Inferior parietal cortex (tissue), 1 donor: Measurements from ENCODE around the gene RITA1.
A peak's percentile ranks its signal among the peaks of the same experiment; 100 is the strongest.

Source experiments
- DNase-seq: peaks from one replicate; pipeline ENCODE4 v3.0.0-alpha.2; 2016; ENCODE audit errors: extremely low spot score

RITA1 gene

DNA sequence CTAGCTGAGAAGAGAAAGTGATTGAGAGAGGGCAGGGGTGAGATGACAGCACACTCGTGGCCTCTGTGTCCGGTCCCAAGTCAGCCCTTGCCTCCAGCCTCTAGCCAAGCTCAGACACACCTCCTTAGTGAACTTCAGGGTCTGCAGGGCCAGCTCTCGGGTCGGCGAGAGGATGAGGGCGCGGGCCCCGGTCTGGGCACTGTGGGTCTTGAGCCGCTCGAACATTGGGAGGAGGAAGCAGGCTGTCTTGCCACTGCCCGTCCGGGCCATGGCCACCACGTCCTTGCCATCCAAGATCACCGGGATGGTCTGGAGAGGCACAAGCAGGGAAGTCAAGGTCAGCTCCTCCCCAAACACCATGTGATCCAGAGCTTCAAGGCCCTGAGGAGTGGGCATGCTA, 6.5 kb upstream of the RITA1 start:
- DNase-seq, result no peak

DNA sequence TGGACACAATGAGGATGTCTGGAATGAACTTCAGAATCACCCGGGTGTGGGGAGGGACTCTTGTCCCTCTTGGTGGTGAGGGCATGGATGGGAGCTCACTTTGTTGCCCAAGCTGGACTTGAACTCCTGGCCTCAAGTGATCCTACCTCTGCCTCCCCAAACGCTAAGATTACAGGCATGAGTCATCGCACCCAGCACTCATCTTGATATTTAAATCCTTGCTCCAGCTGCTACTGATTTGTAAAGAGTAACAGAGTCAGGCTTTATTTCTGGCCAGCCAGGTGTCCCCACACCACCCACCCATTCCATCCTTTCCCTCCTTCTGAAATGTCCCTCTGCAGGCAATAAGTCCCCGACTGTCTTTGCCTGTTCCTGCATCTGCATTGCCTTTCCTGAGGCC, 5.2 kb upstream of the RITA1 start:
- DNase-seq, result no peak

DNA sequence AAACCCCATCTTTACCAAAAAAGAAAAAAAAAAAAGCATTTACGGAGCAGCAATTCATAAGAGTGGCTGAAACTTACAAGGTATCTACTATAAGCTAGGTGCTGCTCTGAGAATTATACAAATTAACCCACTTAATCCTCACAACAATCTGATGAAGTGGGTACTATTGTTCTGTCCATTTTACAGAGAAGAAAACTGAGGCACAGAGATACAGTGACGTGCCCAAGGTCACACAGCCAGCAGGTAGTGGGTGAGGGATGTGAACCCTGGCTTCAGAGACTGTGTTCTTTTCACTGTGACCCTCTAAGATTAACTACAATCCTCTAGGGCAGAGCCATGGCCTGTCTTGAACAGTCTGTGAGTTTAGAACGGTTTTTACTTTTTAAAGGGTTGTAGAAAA, 3.5 kb upstream of the RITA1 start:
- no peak for DNase-seq

DNA sequence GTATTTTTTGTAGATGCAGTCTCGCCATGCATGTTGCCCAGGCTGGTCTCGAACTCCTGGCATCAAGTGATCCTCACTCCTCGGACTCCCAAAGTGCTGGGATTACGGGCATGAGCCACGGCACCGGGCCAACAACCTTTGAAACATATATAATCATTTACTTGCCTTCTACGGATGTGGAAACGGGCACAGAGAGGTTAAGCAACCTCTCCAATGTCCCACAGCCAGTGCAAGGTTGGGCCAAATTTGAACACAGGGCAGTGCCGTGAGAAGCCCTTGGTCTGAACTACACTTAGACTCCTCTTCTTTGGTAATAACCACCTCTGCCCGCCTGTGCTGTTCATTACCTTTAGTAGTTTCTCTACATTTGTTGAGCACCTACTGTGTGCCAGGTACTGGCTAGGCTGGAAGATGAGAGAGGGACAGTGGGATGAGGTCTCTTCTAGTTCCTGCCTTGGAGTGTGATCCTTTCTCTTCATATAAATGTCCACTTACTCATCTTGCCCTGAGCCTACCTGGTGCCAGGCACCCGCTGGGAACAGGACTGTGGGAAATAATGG, 2.4 kb upstream of the RITA1 start:
- no peak for DNase-seq

DNA sequence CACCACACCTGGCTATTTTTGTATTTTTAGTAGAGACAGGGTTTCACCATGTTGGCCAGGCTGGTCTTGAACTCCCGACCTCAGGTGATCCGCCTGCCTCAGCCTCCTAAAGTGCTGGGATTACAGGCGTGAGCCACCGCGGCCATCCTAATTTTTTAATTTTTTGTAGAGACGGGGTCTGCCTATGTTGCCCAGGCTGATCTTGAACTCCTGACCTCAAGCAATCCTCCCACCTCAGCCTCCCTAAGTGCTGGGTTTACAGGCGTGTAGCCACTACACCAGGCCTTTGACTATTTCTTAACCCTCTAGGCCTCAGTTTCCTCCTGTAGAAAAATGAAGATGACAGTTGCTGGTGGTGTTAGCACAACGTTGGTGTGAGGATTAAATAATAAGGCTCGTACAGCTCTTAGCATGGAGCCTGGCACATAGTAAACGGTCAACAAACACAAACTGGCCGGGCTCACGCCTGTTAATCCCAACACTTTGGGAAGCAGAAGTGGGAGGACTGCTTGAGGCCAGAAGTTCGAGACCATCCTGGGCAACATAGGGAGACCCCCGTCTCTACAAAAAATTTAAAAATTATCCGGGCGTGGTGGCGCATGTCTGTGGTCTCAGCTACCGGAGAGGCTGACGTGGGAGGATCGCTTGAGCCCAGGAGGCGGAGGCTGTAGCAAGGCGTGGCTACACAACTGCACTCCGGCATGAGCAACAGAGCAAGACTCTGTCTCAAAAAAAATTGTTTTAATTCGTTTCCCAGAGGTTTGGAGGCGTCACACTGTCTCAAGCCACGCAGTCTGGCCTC, 1.2 kb upstream of the RITA1 start:
- no peak for DNase-seq

DNA sequence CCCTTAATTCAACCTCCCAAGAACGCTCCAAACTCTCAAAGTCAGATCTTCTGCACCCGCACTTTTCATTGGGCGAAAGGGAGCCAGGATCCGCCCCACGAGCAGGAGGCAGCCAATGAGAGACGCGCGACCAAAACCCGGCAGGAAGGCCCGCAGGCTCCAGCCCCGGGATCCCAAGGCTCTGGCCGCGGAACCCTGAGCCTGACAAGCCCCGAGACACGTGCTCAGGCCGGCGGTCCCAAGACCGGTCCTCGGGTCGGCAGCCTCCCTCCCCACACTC, 681 bp upstream of the RITA1 start:
- DNase-seq, result peak; percentile 86

DNA sequence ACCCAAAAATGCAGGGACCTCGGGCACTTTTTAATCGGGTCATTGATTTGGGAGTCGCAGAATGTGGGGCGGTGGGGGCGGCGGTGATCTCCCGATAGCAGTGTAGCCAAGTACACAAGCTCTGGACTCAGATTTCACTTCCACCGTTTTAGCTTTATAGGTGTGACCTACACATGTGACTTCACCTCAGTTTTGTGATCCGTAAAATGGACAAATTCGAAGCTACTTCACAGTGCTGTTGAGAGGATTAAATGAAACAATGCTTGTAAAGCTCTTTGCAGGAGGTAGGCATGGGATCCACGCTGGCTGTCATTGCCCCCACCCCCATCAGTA, 478 bp downstream of the RITA1 start:
- peak; percentile 5 for DNase-seq

DNA sequence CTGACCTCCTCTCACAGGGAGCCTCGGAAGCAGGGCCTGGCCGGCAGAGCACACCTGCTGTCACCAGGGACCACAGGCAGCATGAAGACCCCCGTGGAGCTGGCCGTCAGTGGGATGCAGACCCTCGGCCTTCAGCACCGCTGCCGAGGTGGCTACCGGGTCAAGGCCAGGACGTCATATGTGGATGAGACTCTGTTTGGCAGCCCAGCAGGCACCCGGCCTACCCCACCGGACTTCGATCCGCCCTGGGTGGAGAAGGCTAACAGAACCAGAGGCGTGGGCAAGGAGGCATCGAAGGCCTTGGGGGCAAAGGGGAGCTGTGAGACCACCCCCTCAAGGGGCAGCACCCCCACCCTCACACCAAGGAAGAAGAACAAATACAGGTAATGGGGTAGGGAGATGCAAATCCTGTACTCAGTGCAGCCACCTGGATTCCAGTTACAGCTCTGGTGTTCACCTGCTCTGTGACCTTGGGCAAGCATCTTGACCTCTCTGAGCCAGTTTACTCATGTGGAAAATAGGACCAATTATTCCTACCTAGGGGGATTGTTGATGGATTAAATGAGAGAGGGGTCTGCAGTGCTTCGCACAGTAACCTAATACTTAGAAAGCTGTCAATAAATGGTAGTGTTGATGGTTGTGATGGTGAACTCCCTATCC, 1.3 kb downstream of the RITA1 start:
- no peak for DNase-seq

DNA sequence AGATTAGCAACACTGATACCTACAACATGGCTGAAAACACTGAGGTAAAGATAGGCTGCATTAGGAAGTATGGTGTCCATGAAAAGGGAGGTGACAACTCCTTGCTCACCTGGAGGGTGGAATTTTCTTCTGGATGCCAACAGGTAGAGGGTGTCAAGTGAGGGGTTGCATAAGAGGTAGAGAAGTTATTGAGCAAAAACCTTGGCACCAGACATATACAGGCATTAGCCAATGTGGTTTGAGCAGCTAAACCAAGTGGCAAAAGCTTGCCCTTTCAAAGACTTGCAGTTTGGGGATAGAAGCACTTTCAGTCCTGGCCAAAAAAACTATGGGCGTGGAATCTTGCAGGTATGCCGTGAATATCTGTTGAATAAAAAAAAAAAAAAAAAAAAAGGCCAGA, 3.8 kb downstream of the RITA1 start:
- no peak for DNase-seq

DNA sequence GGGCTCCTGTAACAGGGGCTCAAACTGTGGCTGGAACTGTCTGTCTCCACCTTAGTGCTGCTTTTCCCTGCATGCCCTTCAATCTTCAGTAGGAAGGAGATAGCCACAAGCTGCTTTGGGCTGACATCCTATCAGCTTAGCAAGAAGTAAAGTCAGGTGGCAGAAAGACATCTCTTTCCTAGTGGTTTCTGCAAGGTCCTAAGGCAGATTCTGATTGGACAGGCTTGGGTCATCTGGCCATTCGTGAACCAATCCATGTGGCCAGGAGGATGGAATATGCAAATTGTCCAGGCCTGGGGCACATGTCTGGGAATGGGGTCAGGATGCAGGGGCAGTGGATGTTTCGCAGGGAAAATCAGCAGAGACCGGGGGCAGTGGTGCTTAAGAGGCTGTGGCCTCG, 5.2 kb downstream of the RITA1 start:
- DNase-seq, result peak; percentile 48

DNA sequence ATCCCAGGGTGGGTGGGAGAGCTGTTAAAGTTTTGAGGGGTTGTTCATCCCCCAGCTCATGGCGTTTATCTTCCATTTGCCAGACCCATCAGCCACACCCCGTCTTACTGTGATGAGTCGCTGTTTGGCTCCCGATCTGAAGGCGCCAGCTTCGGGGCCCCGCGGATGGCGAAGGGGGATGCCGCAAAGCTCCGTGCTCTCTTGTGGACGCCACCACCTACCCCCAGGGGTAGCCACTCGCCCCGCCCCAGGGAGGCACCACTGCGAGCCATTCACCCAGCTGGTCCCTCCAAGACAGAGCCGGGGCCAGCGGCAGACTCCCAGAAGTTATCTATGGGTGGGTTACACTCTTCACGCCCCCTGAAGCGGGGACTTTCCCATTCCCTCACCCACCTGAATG, 5.7 kb downstream of the RITA1 start:
- no peak for DNase-seq

DNA sequence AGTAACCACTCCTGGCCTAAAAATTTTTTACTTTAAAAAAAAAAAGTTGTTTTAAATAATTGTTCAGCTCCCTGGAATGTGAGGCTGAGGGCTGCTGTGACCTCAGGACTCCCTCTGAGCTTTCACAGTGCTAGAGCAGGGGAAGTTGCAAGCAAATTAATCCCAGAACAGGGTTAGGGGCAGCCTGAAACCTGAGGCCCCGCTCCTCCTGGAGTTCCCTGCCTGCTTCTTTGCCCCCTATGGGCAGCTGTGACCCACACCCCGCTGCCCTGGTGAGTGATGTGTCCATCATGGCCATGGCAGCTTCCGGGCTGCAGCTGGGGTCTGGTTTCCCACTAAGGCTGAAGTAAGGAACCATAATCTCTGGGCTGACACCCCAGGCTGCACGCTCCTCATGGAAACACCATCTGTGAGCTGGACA, 9.5 kb downstream of the RITA1 start:
- no peak for DNase-seq

DNA sequence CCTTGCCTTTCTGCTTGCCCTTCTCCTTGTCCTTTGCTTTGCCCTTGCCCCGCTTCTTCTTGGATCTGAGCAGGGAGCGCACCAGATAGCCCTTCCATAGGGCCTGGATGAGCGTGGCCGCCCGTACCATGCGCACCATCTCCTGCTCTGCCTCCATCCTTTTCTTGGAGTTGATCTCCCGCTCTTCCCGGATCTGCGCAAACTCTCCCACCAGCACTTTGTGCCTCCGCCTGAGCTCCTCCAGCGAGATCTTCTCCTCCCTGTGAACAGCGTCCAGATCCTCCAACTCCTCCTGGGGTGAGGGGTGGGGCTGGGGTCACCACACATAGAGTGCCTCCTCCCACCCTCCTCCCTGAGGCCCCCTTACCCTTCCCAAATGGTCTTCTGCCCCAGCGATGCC, 10.1 kb downstream of the RITA1 start:
- DNase-seq, result no peak

DNA sequence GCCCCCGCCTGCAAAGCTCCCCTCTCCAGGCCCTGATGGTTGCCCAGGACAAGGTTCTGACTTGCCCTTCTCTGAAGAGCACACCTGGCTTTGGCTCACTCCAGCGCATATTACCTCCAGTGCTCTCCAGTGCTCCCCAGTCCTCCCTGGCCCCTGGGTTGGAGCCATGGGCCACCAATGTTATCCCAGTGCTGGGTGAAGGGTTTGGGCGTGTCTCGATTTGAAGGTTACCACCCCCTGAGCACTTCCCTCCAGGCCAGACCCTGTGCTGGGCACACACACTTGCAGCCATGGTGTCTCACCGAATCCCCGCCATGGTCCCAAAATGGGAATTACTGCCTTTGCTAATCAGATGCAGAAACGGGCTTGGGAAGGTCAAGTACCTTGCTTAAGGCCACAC, 11.1 kb downstream of the RITA1 start:
- DNase-seq, result no peak

DNA sequence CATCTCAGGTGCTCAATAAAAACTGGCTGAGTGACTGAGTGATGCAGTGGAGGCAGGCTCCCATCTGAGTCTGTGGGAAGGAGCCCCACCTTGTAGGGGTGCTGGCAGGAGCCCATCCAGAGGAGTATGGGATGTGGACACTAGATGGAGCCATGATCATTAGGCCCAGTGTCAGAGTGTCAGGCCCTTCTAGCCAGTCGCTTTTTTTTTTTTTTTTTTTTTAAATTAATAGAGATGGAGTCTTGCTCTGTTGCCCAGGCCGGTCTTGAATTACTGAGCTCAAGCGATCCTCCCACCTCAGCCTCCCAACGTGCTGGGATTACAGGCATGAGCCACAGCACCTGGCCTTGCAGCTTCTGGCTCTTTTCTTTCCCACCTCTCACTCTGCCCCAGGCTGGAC, 11.5 kb downstream of the RITA1 start:
- peak; percentile 72 for DNase-seq

DNA sequence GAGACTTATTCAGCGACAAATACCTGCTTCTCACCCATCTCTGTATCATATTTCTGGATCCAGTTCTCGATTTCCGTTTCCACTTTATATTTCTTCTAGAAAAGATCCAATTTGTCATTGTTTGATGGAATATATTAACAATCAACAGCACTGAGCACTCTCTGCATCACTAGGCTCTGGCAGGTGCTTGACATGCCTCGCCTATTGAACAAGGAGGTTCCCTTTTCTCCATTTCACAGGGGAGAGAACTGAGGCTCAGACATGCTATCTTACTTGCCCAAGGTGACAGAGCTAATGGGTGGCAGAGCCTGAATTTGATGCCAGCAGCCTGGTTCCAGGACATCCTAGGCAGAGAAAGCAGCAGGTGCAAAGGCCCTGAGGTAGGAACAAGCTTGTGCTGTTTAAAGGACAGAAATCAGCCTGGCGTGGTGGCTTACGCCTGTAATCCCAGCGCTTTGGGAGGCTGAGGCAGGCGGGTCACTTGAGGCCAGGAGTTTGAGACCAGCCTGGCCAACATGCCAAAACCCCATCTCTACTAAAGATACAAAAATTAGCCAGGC, 12.1 kb downstream of the RITA1 start:
- no peak for DNase-seq

DNA sequence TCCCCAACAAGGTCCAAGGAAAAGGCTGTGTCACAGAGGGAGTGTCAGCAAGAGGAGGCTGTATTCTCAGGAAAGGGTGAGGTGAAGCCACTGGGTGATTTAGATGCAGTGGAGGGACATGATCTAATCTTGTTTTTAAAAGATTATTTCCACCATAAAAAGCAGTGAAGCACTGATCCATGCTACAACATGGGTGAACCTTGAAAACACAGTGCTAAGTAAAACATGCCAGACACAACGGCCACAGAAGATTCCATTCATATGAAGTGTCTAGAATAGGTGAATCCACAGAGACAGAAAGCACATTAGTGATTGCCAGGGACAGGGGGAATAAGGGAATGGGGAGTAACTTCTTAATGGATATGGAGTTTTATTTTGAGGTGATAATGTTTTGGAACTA, 12.8 kb downstream of the RITA1 start:
- DNase-seq, result no peak

DNA sequence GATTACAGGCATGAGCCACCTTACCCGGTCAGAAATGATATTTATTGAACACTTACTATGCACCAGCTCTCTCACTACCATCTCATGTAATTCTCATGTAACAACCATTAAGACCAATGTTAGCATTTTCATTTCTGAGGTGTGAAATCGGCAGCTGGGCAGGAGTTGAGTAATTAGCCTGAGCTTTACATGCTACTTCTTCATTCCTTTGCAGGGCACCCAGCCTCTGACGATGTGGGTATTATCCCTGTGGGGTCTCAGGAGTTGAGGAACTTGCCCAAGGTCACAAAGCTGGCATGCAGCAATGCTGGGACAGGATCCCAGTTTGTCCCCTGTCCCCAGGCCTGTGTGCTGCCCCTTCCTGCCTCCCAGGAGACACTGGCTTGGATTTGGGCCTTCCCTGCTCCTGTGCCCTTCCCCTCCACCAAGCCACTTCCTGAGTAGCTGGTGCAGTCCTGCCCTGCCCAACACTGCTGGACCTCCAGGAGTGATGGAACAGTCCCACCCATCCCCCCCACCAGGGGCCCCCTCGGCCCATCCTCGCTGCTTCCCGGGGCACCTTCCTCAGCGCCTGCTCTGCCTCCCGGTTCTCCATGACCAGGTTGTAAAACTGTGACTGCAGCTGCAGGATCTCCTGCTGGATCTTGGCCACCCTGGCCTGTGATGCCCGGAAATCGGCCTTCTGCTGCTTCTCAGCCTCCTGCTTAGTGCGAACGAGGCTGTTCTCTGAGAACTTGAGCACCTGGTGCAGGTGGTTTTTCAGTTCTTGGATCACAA, 14.7 kb downstream of the RITA1 start:
- no peak for DNase-seq

DNA sequence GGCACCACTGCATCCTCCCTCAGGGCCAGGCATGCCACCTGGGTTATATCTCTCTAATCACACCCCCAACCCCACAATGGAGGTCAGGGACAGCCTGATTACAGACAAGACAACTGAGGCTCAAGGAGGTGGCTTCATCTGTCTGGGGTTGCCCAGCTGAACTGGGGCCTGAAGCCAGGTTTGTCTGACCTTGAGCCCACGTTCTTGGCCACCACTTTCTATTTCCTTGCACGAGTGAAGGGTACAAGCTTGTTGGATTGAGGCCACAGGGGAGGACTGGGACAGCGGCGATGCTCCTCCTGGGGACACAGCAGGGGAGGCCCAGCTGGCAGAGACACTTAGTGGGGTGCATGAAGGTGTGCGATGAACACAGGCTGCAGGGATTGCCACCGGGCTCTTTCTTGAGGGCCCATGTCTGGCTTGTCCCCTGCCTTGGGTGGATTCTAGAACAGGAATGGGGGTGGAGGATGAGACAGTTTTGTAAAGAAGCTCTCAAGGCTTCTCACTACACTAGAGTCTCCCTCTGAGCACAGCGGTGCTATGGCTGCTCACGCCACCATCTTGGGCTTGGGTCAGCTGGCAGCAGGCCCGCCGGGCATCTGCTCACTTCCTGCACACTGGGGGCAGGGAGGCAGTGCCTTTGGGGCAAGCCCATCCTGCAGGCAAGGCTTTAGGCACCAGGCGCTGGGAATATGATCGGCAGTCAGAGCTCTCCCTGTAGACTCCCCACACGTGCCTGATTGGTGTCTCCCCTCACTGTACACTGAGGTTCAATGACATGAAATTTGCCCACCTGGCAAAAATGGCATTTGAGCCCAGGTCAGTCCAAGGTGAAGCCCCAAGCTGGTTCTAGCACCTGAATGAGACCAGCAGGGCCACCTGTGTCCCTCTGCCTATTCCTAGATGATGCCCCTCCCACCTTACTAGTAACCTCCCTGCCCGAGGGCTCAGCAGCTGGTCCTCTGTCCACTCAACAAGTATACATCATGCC, 16.0 kb downstream of the RITA1 start:
- no peak for DNase-seq

DNA sequence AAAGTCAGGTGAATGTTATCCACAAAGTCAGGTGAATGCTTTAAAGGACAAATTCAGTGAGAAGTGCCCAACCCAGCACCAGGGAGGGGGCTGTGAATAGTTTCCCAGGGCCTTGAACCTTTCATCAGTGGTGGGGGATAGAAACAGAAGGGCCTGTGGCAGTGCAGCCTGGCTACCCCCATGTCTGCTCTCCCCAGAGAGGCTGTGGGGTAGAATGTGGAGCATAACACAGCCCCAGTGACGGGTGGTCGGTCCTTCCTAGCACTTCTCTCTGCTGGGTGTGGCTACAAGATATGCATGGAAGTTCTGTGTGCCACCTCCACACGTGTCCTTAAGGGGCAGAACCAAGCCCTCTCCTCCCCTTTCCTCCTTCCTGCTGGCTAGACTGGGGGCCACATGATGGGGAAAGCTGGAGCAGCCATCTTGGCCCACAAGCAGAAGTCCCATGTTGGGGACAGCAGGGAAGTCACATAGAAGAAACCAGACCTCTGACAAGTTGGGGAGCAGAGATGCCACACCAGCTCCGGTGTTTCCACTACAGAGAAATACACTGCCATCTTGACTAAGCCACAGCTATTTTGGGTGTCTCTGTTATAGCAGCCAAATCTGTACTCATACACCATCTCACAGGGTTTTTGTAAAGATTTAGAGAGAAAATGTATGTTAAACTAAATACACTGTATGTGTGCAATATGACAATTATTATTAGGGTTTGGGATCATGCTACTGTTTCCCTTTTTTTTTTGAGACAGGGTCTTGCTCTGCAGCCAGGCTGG, 17.0 kb downstream of the RITA1 start:
- no peak for DNase-seq
